PFSK-1 (cell line): ENCODE measurements around the gene SND1.

Source experiments
- FOXP2 ChIP-seq: optimal IDR thresholded peaks from 2 replicates; pipeline ENCODE3; 2011; ENCODE audit warnings: borderline replicate concordance, control low read depth, inconsistent platforms; ENCODE audit not compliant: insufficient read depth; ENCODE audit errors: extremely low read length, extremely low read depth
- POLR2AphosphoS5 ChIP-seq: IDR thresholded peaks from 2 replicates; pipeline ENCODE4 v1.6.1; 2012; ENCODE audit warnings: low read depth, mild to moderate bottlenecking, control low read depth, low read length, moderate library complexity
- REST ChIP-seq, 2 experiments: IDR thresholded peaks; 2 replicates each; pipeline versions ENCODE4 v1.6.1 to v1.8.0; 2011 to 2012; ENCODE audit warnings: low read depth in 2 of 2, low read length in 2 of 2, control low read depth in 1 of 2, inconsistent platforms in 1 of 2, mild to moderate bottlenecking in 1 of 2, moderate library complexity in 1 of 2; ENCODE audit not compliant: insufficient read depth in 1 of 2
- SIN3A ChIP-seq: IDR thresholded peaks from 2 replicates; pipeline ENCODE4 v1.6.1; 2012; ENCODE audit warnings: mild to moderate bottlenecking, low read length, moderate library complexity, borderline replicate concordance; ENCODE audit not compliant: insufficient read depth
- TAF1 ChIP-seq: IDR thresholded peaks from 2 replicates; pipeline ENCODE4 v1.6.1; 2012; ENCODE audit warnings: low read length, control low read depth, borderline replicate concordance; ENCODE audit not compliant: insufficient read depth

Gene SND1

GRCh38 chr7:127730658-127731276 is 78.8 kb downstream of the SND1 start:
- TF ChIP-seq TAF1 = no peak
- TF ChIP-seq REST (IDR thresholded peaks at IDR 0.05; ENCODE audit: insufficient read depth in 1 of 2, low read depth in 2 of 2, low read length in 2 of 2) = no peak
- TF ChIP-seq SIN3A = no peak
- no peak for TF ChIP-seq POLR2AphosphoS5
- no peak for TF ChIP-seq FOXP2

DNA sequence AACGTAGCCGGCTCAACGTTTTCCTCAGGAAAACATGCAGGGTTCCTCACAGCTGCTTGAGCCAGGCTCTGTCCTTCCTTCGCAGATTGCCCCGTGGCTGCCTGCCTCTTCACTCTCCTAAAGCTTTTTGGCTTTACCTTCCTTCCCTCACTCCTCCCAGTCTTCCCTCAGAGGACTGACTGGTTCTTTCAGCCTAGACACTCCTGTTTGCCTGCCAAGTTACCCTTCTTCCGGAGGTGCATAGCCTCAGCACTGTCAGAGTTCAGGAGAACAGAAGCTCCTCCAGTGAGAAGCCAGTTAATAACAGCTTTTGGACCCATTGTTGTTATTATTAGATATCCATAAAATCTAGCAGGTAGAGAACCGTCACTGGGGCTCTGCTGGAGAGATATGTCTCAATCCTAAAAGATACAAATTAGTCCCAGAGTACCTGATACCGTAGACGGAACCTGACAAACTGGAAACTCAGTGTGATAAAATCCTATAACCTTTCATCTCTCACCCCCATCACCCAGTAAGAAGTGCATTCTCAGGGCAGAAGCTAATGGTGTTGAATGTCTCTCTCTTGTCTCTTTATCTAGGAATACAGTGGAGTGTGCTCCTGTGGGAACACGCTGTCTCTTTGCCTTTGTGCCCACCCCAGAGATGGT is 79.6 kb downstream of the SND1 start:
- no peak for TF ChIP-seq SIN3A
- no peak for TF ChIP-seq REST (IDR thresholded peaks at IDR 0.05; ENCODE audit: insufficient read depth in 1 of 2, low read depth in 2 of 2, low read length in 2 of 2)
- TF ChIP-seq TAF1 = no peak
- no peak for TF ChIP-seq FOXP2
- TF ChIP-seq POLR2AphosphoS5 = no peak

DNA sequence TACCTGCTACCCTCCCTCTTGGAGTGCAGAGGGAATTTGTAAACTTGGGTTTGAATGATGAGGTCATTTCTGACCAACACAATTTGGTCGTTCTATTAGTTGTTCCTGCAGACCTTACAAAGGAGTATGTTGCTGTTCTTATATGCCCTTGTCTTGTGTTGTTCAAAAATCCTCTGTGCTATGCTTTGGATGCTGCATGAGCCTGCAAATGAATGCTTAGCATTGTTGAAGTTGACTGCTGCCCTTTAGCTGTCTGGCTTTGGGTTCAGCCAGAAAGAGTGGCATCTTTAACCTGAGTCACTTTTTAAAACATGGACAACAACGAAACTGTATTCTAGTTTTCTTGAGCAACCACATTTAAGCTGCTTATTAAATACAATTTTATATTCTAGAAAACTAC is 80.3 kb downstream of the SND1 start:
- TF ChIP-seq FOXP2 (no peak), REST (IDR thresholded peaks at IDR 0.05; ENCODE audit: insufficient read depth in 1 of 2, low read depth in 2 of 2, low read length in 2 of 2) (no peak), TAF1 (no peak), POLR2AphosphoS5 (no peak), SIN3A (no peak)

DNA sequence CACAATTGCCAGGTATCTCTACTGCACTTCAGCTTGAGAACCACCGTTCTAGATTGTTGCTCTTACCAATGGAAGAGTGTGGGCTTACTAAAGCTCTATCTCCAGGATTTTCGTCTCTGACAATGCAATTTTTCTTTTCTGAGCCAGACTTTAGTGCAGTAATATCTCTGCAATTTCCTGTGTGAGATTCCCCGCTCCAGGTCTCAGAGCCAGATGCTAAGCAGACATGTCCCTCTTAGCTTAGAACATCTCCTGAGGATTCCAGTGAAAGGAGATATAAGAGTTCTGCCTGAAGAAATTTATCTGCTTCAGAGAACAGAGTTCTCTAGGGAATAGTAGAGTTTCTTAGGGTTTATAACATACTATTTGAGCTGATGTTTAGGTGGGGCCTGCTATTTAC is 82.0 kb downstream of the SND1 start:
- TF ChIP-seq POLR2AphosphoS5 (no peak), SIN3A (no peak), TAF1 (no peak), REST (IDR thresholded peaks at IDR 0.05; ENCODE audit: insufficient read depth in 1 of 2, low read depth in 2 of 2, low read length in 2 of 2) (no peak), FOXP2 (no peak)
